B cell (primary cell): Measurements from ENCODE around the gene ZG16. TPM values are rescaled to one million over a fixed set of nuclear protein-coding genes. Genes with fewer than 3 reads are reported as not detected.

ENCODE experiments used
- ATAC-seq: fragments of 200-7000 bp; cut with Tn5 transposase; one replicate; pipeline ENCODE4 v1.10.0; 2021; ENCODE audit warnings: low read depth, mild to moderate bottlenecking, moderate number of reproducible peaks, moderate library complexity
- CTCF ChIA-PET: fragments of 350-600 bp; sonication (Branson Sonifier 250); formaldehyde crosslinking; loops from one replicate; lab custom pipeline; 2021; ENCODE audit warnings: antibody characterized with exemption, inconsistent platforms; lab: Charles Lee
- POLR2A ChIA-PET: fragments of 350-600 bp; sonication (Branson Sonifier 250); formaldehyde crosslinking; loops from one replicate; lab custom pipeline; 2021; ENCODE audit warnings: antibody characterized with exemption; lab: Charles Lee
- DNase-seq: peaks from one replicate; pipeline ENCODE4 v3.0.0; 2013
- H2AFZ ChIP-seq: 2 replicates; pipeline ENCODE4 v1.6.1; 2012; ENCODE audit warnings: mild to moderate bottlenecking, low read depth, low read length; ENCODE audit not compliant: insufficient read depth, poor library complexity, severe bottlenecking
- H3K27ac ChIP-seq, 2 donors: 1 replicate in 1 of 2; 2 replicates in 1 of 2; pipeline ENCODE4 v1.5.1; 2012 to 2013; ENCODE audit warnings: low read length in 2 of 2, mild to moderate bottlenecking in 2 of 2, moderate library complexity in 1 of 2
- H3K27me3 ChIP-seq, 4 experiments: fragments of 200-600 bp in 1 of 4; sonication (generic) in 1 of 4; replicated peaks in 1 of 4; 1 replicate in 2 of 4; 2 replicates in 2 of 4; pipeline versions ENCODE4 v1.6.1 to v1.7.0; 2013 to 2016; ENCODE audit warnings: low read length in 3 of 4, mild to moderate bottlenecking in 2 of 4, mixed read lengths in 1 of 4, moderate library complexity in 1 of 4; ENCODE audit not compliant: insufficient read depth in 4 of 4, control insufficient read depth in 3 of 4; ENCODE audit errors: control extremely low read depth in 1 of 4
- H3K36me3 ChIP-seq, 2 experiments: replicated peaks in 1 of 2; 1 replicate in 1 of 2; 2 replicates in 1 of 2; pipeline versions ENCODE4 v1.6.1 to v1.7.1; 2013; ENCODE audit warnings: low read length in 1 of 2; ENCODE audit not compliant: insufficient read depth in 2 of 2, control insufficient read depth in 1 of 2; ENCODE audit errors: control extremely low read depth in 1 of 2, extremely low read depth in 1 of 2
- H3K4me1 ChIP-seq, 2 donors: fragments of 200-600 bp in 1 of 2; sonication (generic) in 1 of 2; 1 replicate in 1 of 2; 2 replicates in 1 of 2; pipeline versions ENCODE4 v1.5.1 to v1.6.1; 2013 to 2017; ENCODE audit warnings: low read length in 2 of 2; ENCODE audit not compliant: control insufficient read depth in 2 of 2, insufficient read depth in 2 of 2
- H3K4me2 ChIP-seq: replicated peaks from 2 replicates; pipeline ENCODE3; 2012; ENCODE audit warnings: mild to moderate bottlenecking, low read depth, low read length; ENCODE audit not compliant: poor library complexity, severe bottlenecking
- H3K4me3 ChIP-seq, 5 experiments: fragments of 200-600 bp in 1 of 5; sonication (generic) in 1 of 5; 1 replicate in 3 of 5; 2 replicates in 2 of 5; pipeline versions ENCODE4 v1.5.1 to v1.7.0; 2011 to 2016; ENCODE audit warnings: low read length in 4 of 5, mild to moderate bottlenecking in 4 of 5, low read depth in 2 of 5, control low read depth in 1 of 5, moderate library complexity in 1 of 5; ENCODE audit not compliant: insufficient read depth in 1 of 5; ENCODE audit errors: control extremely low read depth in 1 of 5, extremely low read depth in 1 of 5
- H3K79me2 ChIP-seq: fragments of 200-600 bp; sonication (generic); one replicate; pipeline ENCODE4 v1.6.0; 2016; ENCODE audit warnings: low read length; ENCODE audit not compliant: control insufficient read depth, insufficient read depth
- H3K9ac ChIP-seq: fragments of 200-600 bp; sonication (generic); 2 replicates; pipeline ENCODE4 v1.6.1; 2017; ENCODE audit warnings: mild to moderate bottlenecking, low read length, moderate library complexity
- H3K9me3 ChIP-seq, 3 donors: one replicate each; pipeline versions ENCODE4 v1.6.1 to v1.7.1; 2013; ENCODE audit warnings: low read length in 2 of 3; ENCODE audit not compliant: control insufficient read depth in 2 of 3, insufficient read depth in 1 of 3; ENCODE audit errors: control extremely low read depth in 1 of 3
- H4K20me1 ChIP-seq: 2 replicates; pipeline ENCODE4 v1.6.0; 2012; ENCODE audit warnings: mild to moderate bottlenecking, low read length; ENCODE audit not compliant: insufficient read depth, control insufficient read depth, poor library complexity, severe bottlenecking
- H3K27ac Mint-ChIP-seq: one replicate; pipeline ENCODE4 v1.8.0; 2021; ENCODE audit warnings: mixed read lengths
- H3K27me3 Mint-ChIP-seq: one replicate; pipeline ENCODE4 v1.8.0; 2021; ENCODE audit warnings: mixed read lengths
- H3K4me1 Mint-ChIP-seq: one replicate; pipeline ENCODE4 v1.8.0; 2021; ENCODE audit warnings: mixed read lengths
- H3K4me3 Mint-ChIP-seq: one replicate; pipeline ENCODE4 v1.8.0; 2021; ENCODE audit warnings: mixed read lengths
- H3K9me3 Mint-ChIP-seq: one replicate; pipeline ENCODE4 v1.8.0; 2022; ENCODE audit warnings: mixed read lengths; ENCODE audit not compliant: insufficient read depth
- CTCF ChIP-seq: fragments of 200-600 bp; IDR thresholded peaks from one replicate; pipeline ENCODE4 v1.8.0; 2022; ENCODE audit warnings: antibody characterized with exemption, mild to moderate bottlenecking
- EZH2 ChIP-seq: IDR thresholded peaks from 2 replicates; pipeline ENCODE4 v1.6.1; 2012; ENCODE audit warnings: borderline replicate concordance, low read depth, mild to moderate bottlenecking, moderate library complexity, low read length; ENCODE audit not compliant: insufficient read depth, poor library complexity, severe bottlenecking
- WGBS: methylation state at CpG from one replicate; pipeline ENCODE4 v1.1.5; 2013; ENCODE audit warnings: missing lambda C conversion rate; ENCODE audit not compliant: insufficient coverage; 5-methylcytosine and 5-hydroxymethylcytosine counted together
- intact Hi-C: fragments of 100-400 bp; cut with micrococcal nuclease; formaldehyde crosslinking; loops from one replicate; pipeline ENCODE4 v1.10.0; 2022
- polyA plus RNA-seq: library from polyadenylated mRNA; depleted of rRNA; stranded (reverse); fragments of >200 nt; gene quantifications from 2 replicates; pipeline ENCODE4 v1.2.3, GENCODE V29; 2012
- small RNA-seq: library from RNA; depleted of rRNA; stranded (forward); fragments of <200 nt; gene quantifications from one replicate; pipeline ENCODE3, GENCODE V24; 2012; ENCODE audit warnings: low replicate concordance, low read depth; ENCODE audit not compliant: insufficient read length
- total RNA-seq, 2 donors: library from RNA; stranded (reverse); fragments of 120-200 nt in 1 of 2; gene quantifications; 1 replicate in 1 of 2; 2 replicates in 1 of 2; pipeline versions ENCODE4 v1.2.3 to v1.2.4, GENCODE V29; 2013 to 2022

The ZG16 gene
- total and polyA plus RNA-seq, 2 donors (not counting 1 experiment from before 2014, with no cell fraction given) = 0.06 TPM; not detected in 1

GRCh38 chr16:29830774-29831173 lies 52.7 kb downstream of the ZG16 start:
- Histone ChIP-seq H3K9ac (no peak overlapping the region), H3K4me1 (no peaks in the 10 kb centered on the region), H4K20me1 (peaks cover 57% of the 10 kb centered on the region), H3K27ac (no peak overlapping the region), H3K4me3 (no peak overlapping the region), H3K9me3 (no peaks in the 10 kb centered on the region), H3K79me2 (peaks cover 51% of the 10 kb centered on the region), H2AFZ (no peak overlapping the region), H3K4me2 (no peak overlapping the region), H3K27me3 (no peaks in the 10 kb centered on the region), H3K36me3 (peaks cover 3 to 46% of the 10 kb centered on the region in 2 experiments)
- TF ChIP-seq EZH2 (no peak), CTCF (no peak)
- Mint-ChIP-seq H3K4me3 (no peak overlapping the region), H3K27ac (no peak overlapping the region), H3K4me1 (peaks cover 4% of the 10 kb centered on the region), H3K9me3 (no peaks in the 10 kb centered on the region), H3K27me3 (no peaks in the 10 kb centered on the region)
- intact Hi-C loops = no loop called here
- ChIA-PET POLR2A (no interaction called here), CTCF (no interaction called here)
- DNase-seq (no peak), ATAC-seq (no peak)
- WGBS = 98% methylated on average over 10 of the region's 11 CpGs

DNA sequence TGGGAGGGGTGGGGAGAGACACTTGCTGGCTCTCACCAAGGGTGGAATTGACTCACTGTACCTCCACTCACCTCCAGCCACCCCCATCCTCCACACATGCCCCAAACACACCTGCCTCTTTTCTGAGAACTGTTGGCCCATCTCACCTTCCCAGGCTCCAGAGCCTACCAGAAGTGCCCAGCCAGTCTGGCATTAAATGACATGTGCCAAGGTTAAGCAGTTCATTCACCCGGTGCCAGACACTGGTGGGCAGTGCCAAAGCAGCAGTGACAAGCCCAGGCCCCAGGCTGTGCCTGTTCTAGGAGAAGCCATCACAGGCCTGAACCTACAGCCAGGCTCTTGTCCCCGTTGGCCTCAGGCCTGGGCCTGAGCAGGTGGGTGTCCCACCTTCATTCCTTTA lies 53.4 kb downstream of the ZG16 start:
- peaks cover 4% of the 10 kb centered on the region for H3K4me1 Mint-ChIP-seq
- TF ChIP-seq EZH2 (no peak), CTCF (no peak)
- H3K4me1 ChIP-seq = no peaks in the 10 kb centered on the region
- H3K4me3 ChIP-seq = no peak overlapping the region
- 100% methylated on average over 1 of the region's 2 CpGs for WGBS
- intact Hi-C loops = no loop called here
- no peaks in the 10 kb centered on the region for H3K27me3 ChIP-seq
- ChIA-PET CTCF (no interaction called here), POLR2A (no interaction called here)
- DNase-seq = no peak
- H3K9me3 Mint-ChIP-seq = no peaks in the 10 kb centered on the region
- H3K36me3 ChIP-seq = peaks cover 3 to 49% of the 10 kb centered on the region in 2 experiments
- H4K20me1 ChIP-seq = peaks cover 51% of the 10 kb centered on the region
- no peak overlapping the region for H2AFZ ChIP-seq
- H3K9ac ChIP-seq = no peak overlapping the region
- peaks cover 44% of the 10 kb centered on the region for H3K79me2 ChIP-seq
- no peak overlapping the region for H3K4me3 Mint-ChIP-seq
- no peak overlapping the region for H3K27ac Mint-ChIP-seq
- H3K27me3 Mint-ChIP-seq = no peaks in the 10 kb centered on the region
- no peak overlapping the region for H3K27ac ChIP-seq
- no peaks in the 10 kb centered on the region for H3K9me3 ChIP-seq
- no peak for ATAC-seq
- H3K4me2 ChIP-seq = no peak overlapping the region

Small RNA genes lying within 50 kb of the gene (small RNA-seq; reads per million reads assigned to genes)
- gene AC009133.6 (not detected), gene AC120114.4 (not detected)

Other genes with a start within 250 kb of the ZG16 start
- gene SPN, start 115.0 kb upstream of the ZG16 start, total RNA-seq = 1.1 and 1.7 TPM in 2 replicates
- gene SPN, start 115.0 kb upstream of the ZG16 start, polyA plus RNA-seq = 1.9 and 3.5 TPM in 2 replicates
- gene QPRT, start 99.1 kb upstream of the ZG16 start, total RNA-seq = 0.22 and 0.24 TPM in 2 replicates
- 0.06 and 0.30 TPM in 2 replicates for gene QPRT, start 99.1 kb upstream of the ZG16 start, polyA plus RNA-seq
- 64.4 and 68.3 TPM in 2 replicates for gene C16orf54, start 32.3 kb upstream of the ZG16 start, total RNA-seq
- gene C16orf54, start 32.3 kb upstream of the ZG16 start, polyA plus RNA-seq = 21.0 and 44.0 TPM in 2 replicates
- gene KIF22, start 12.5 kb downstream of the ZG16 start, total RNA-seq = 53.5 and 53.9 TPM in 2 replicates
- 57.2 and 67.5 TPM in 2 replicates for gene KIF22, start 12.5 kb downstream of the ZG16 start, polyA plus RNA-seq
- 189 and 198 TPM in 2 replicates for gene MAZ, start 28.3 kb downstream of the ZG16 start, total RNA-seq
- 109 and 170 TPM in 2 replicates for gene MAZ, start 28.3 kb downstream of the ZG16 start, polyA plus RNA-seq
- gene PRRT2, start 33.9 kb downstream of the ZG16 start, total RNA-seq = 1.6 and 3.1 TPM in 2 replicates
- 0.71 and 0.79 TPM in 2 replicates for gene PRRT2, start 33.9 kb downstream of the ZG16 start, polyA plus RNA-seq
- gene PAGR1, start 37.9 kb downstream of the ZG16 start, total RNA-seq = 26.7 and 28.4 TPM in 2 replicates
- 17.8 and 18.0 TPM in 2 replicates for gene PAGR1, start 37.9 kb downstream of the ZG16 start, polyA plus RNA-seq
- 109 and 112 TPM in 2 replicates for gene MVP, start 42.2 kb downstream of the ZG16 start, total RNA-seq
- gene MVP, start 42.2 kb downstream of the ZG16 start, polyA plus RNA-seq = 121 and 217 TPM in 2 replicates
- 49.2 and 51.2 TPM in 2 replicates for gene CDIPT, start 85.0 kb downstream of the ZG16 start, total RNA-seq
- gene CDIPT, start 85.0 kb downstream of the ZG16 start, polyA plus RNA-seq = 44.5 and 63.3 TPM in 2 replicates
- gene SEZ6L2, start 121.3 kb downstream of the ZG16 start, total RNA-seq = not detected in 2 replicates
- gene SEZ6L2, start 121.3 kb downstream of the ZG16 start, polyA plus RNA-seq = 0.10 TPM in 1 of 2 replicates, not detected in the other
- not detected in 2 replicates for gene ASPHD1, start 122.2 kb downstream of the ZG16 start, total RNA-seq
- gene ASPHD1, start 122.2 kb downstream of the ZG16 start, polyA plus RNA-seq = not detected in 2 replicates
- 74.3 and 83.9 TPM in 2 replicates for gene KCTD13, start 148.0 kb downstream of the ZG16 start, total RNA-seq
- 61.5 and 78.2 TPM in 2 replicates for gene KCTD13, start 148.0 kb downstream of the ZG16 start, polyA plus RNA-seq
- gene TMEM219, start 183.8 kb downstream of the ZG16 start, total RNA-seq = 56.3 and 66.6 TPM in 2 replicates
- gene TMEM219, start 183.8 kb downstream of the ZG16 start, polyA plus RNA-seq = 88.3 and 103 TPM in 2 replicates
- gene TAOK2, start 195.6 kb downstream of the ZG16 start, total RNA-seq = 50.8 and 51.9 TPM in 2 replicates
- gene TAOK2, start 195.6 kb downstream of the ZG16 start, polyA plus RNA-seq = 25.5 and 30.3 TPM in 2 replicates
- 9.7 and 13.9 TPM in 2 replicates for gene HIRIP3, start 217.4 kb downstream of the ZG16 start, total RNA-seq
- gene HIRIP3, start 217.4 kb downstream of the ZG16 start, polyA plus RNA-seq = 6.2 and 12.2 TPM in 2 replicates
- 113 and 119 TPM in 2 replicates for gene INO80E, start 218.0 kb downstream of the ZG16 start, total RNA-seq
- gene INO80E, start 218.0 kb downstream of the ZG16 start, polyA plus RNA-seq = 101 and 103 TPM in 2 replicates
- not detected in 2 replicates for gene DOC2A, start 232.8 kb downstream of the ZG16 start, total RNA-seq
- not detected in 2 replicates for gene DOC2A, start 232.8 kb downstream of the ZG16 start, polyA plus RNA-seq
- not detected in 2 replicates for gene C16orf92, start 244.9 kb downstream of the ZG16 start, total RNA-seq
- not detected in 2 replicates for gene C16orf92, start 244.9 kb downstream of the ZG16 start, polyA plus RNA-seq